GM20431 (cell line): ENCODE results near the gene ART1.
"Not testable (repeated sequence)": the region's sequence is repeated elsewhere in the genome, so short reads cannot be mapped to it uniquely, and the experiment has no call there.

Experiments
- in situ Hi-C: fragments of 300-500 bp; cut with MseI, MboI; formaldehyde crosslinking; loops from one replicate; pipeline ENCODE4 v1.15.0; 2020; ENCODE audit warnings: low sequenced_read_pairs; ENCODE audit not compliant: unreplicated experiment

The ART1 gene

GRCh38 chr11:3644817-3645235 is at the start of gene ART1:
Gene ART1, plus strand, starts transcription at chr11:3645128. Its CDS starts 14,086 bp downstream, at chr11:3659214.
- in situ Hi-C loops, result no loop called here

GRCh38 chr11:3597743-3598142 is 47.2 kb upstream of the ART1 start:
- in situ Hi-C loops, result not testable (repeated sequence)

GRCh38 chr11:3600201-3600600 is 44.7 kb upstream of the ART1 start:
- in situ Hi-C loops, result not testable (repeated sequence)

- in situ Hi-C loops, result no loop called here
Measured at GRCh38 chr11:3604167-3604566, 40.8 kb upstream of the ART1 start.

GRCh38 chr11:3605283-3605662 is 39.7 kb upstream of the ART1 start:
- in situ Hi-C loops, result no loop called here

- in situ Hi-C loops, result no loop called here
Measured at GRCh38 chr11:3605771-3606203, 39.1 kb upstream of the ART1 start.

GRCh38 chr11:3609416-3610265 is 35.3 kb upstream of the ART1 start:
- in situ Hi-C loops, result no loop called here

- in situ Hi-C loops, result no loop called here
Measured at GRCh38 chr11:3610846-3611245, 34.1 kb upstream of the ART1 start.

GRCh38 chr11:3611976-3612678 is 32.8 kb upstream of the ART1 start:
- in situ Hi-C loops, result no loop called here

- in situ Hi-C loops, result no loop called here
Measured at GRCh38 chr11:3613998-3614741, 30.8 kb upstream of the ART1 start.

GRCh38 chr11:3614742-3615171 is 30.2 kb upstream of the ART1 start:
- in situ Hi-C loops, result no loop called here

GRCh38 chr11:3615998-3616397 is 28.9 kb upstream of the ART1 start:
- in situ Hi-C loops, result no loop called here

GRCh38 chr11:3616721-3617460 is 28.0 kb upstream of the ART1 start:
- in situ Hi-C loops, result no loop called here

- in situ Hi-C loops, result no loop called here
Measured at GRCh38 chr11:3617990-3618389, 26.9 kb upstream of the ART1 start.

- in situ Hi-C loops, result no loop called here
Measured at GRCh38 chr11:3622521-3622920, 22.4 kb upstream of the ART1 start.

- in situ Hi-C loops, result no loop called here
Measured at GRCh38 chr11:3623121-3623520, 21.8 kb upstream of the ART1 start.

GRCh38 chr11:3623767-3624458 is 21.0 kb upstream of the ART1 start:
- in situ Hi-C loops, result no loop called here

- in situ Hi-C loops, result no loop called here
Measured at GRCh38 chr11:3626250-3626960, 18.5 kb upstream of the ART1 start.

- in situ Hi-C loops, result no loop called here
Measured at GRCh38 chr11:3627291-3627690, 17.6 kb upstream of the ART1 start.
